ENCODE results near the gene PPFIA1. TPM values are rescaled to one million over a fixed set of nuclear protein-coding genes. Genes with fewer than 3 reads are reported as not detected.
"Not testable (repeated sequence)": the region's sequence is repeated elsewhere in the genome, so short reads cannot be mapped to it uniquely, and the experiment has no call there.

Gene PPFIA1
- total RNA-seq, 4 donors from 2014 or later: 34.9 to 141 (median 69.7) TPM

- no peaks in the 10 kb centered on the region for H3K9me3 ChIP-seq
- WGBS: 98% methylated on average over 6 of the region's 6 CpGs
Measured at GRCh38 chr11:70389201-70389600, 118.7 kb downstream of the PPFIA1 start.

GRCh38 chr11:70390882-70391281 is 120.4 kb downstream of the PPFIA1 start:
- not testable (repeated sequence) for H3K27ac ChIP-seq; H3K4me3 ChIP-seq; H3K4me1 ChIP-seq; DNase-seq (ENCODE audit: low spot score in 2 of 2); H3K27me3 ChIP-seq; H3K36me3 ChIP-seq; H3K9me3 ChIP-seq
- WGBS: 96% methylated on average over 7 of the region's 7 CpGs

More at GRCh38 chr11:70389201-70389600, 118.7 kb downstream of the PPFIA1 start:
- Histone ChIP-seq H3K4me1 (no peaks in the 10 kb centered on the region), H3K36me3 (peaks cover 11% of the 10 kb centered on the region), H3K27ac (no peak overlapping the region), H3K27me3 (no peaks in the 10 kb centered on the region), H3K4me3 (no peak overlapping the region)
- DNase-seq (ENCODE audit: low spot score in 2 of 2): no peak
- TF ChIP-seq POLR2A (IDR thresholded peaks at IDR 0.05) (no peak), CTCF (IDR thresholded peaks at IDR 0.05) (no peak), POLR2AphosphoS5 (IDR thresholded peaks at IDR 0.05) (no peak), EP300 (IDR thresholded peaks at IDR 0.05) (no peak)

GRCh38 chr11:70394211-70394950 is 123.9 kb downstream of the PPFIA1 start:
- Histone ChIP-seq H3K4me1 (peaks cover 19% of the 10 kb centered on the region), H3K4me3 (no peak overlapping the region), H3K36me3 (no peaks in the 10 kb centered on the region), H3K27ac (no peak overlapping the region), H3K9me3 (no peaks in the 10 kb centered on the region), H3K27me3 (no peaks in the 10 kb centered on the region)
- 94% methylated on average over 15 of the region's 15 CpGs for WGBS
- TF ChIP-seq POLR2AphosphoS5 (IDR thresholded peaks at IDR 0.05): no peak
- no peak for TF ChIP-seq CTCF (IDR thresholded peaks at IDR 0.05)
- no peak for TF ChIP-seq POLR2A (IDR thresholded peaks at IDR 0.05)
- no peak for TF ChIP-seq EP300 (IDR thresholded peaks at IDR 0.05)
- DNase-seq (ENCODE audit: low spot score in 2 of 2): peak in 1 of 2 donors; percentile 53

GRCh38 chr11:70397336-70397982 is 127.0 kb downstream of the PPFIA1 start:
- peaks cover 41% of the 10 kb centered on the region for H3K4me1 ChIP-seq
- H3K36me3 ChIP-seq: no peaks in the 10 kb centered on the region
- peak overlapping the region; percentile 84 for H3K27ac ChIP-seq
- no peak for DNase-seq (ENCODE audit: low spot score in 2 of 2)
- H3K4me3 ChIP-seq: peak overlapping the region; percentile 73
- H3K27me3 ChIP-seq: no peaks in the 10 kb centered on the region
- H3K9me3 ChIP-seq: no peaks in the 10 kb centered on the region
- no peak for TF ChIP-seq POLR2AphosphoS5 (IDR thresholded peaks at IDR 0.05)
- TF ChIP-seq CTCF (IDR thresholded peaks at IDR 0.05): no peak
- no peak for TF ChIP-seq EP300 (IDR thresholded peaks at IDR 0.05)
- no peak for TF ChIP-seq POLR2A (IDR thresholded peaks at IDR 0.05)
- 47% methylated on average over 18 of the region's 18 CpGs for WGBS

- 2% methylated on average over 11 of the region's 93 CpGs for WGBS
- H3K4me1 ChIP-seq: peaks cover 43% of the 10 kb centered on the region
- no peaks in the 10 kb centered on the region for H3K27me3 ChIP-seq
- H3K36me3 ChIP-seq: no peaks in the 10 kb centered on the region
- TF ChIP-seq POLR2A (IDR thresholded peaks at IDR 0.05) (peak in 1 of 2 donors; percentile 48), EP300 (IDR thresholded peaks at IDR 0.05) (no peak)
- peak within 1 kb of the TSS; percentile 73 for H3K4me3 ChIP-seq
- peak; percentile 90 to 92 for DNase-seq (ENCODE audit: low spot score in 2 of 2)
- peak within 1 kb of the TSS; percentile 84 for H3K27ac ChIP-seq
- no peaks in the 10 kb centered on the region for H3K9me3 ChIP-seq
Measured at GRCh38 chr11:70397983-70398833, 127.7 kb downstream of the PPFIA1 start, which contains the start of gene CTTN. TSS of gene CTTN (plus strand) at chr11:70398529. CDS start at chr11:70407298, 8,769 bp downstream.
